Activated T-helper 1 cell treated with Interleukin-2 at 50 U/mL for 16 hours (primary cell): Measurements from ENCODE around the gene HMGN4.
"Not testable (repeated sequence)": the region's sequence is repeated elsewhere in the genome, so short reads cannot be mapped to it uniquely, and the experiment has no call there.

ENCODE experiments used
- DNase-seq: peaks from one replicate; pipeline ENCODE4 v3.0.0-alpha.2; 2020; ENCODE audit warnings: low read depth

Gene HMGN4

GRCh38 chr6:26522486-26523228, 15.5 kb upstream of the HMGN4 start:
- peak; percentile 4 for DNase-seq

GRCh38 chr6:26524314-26524713, 13.9 kb upstream of the HMGN4 start:
- DNase-seq: not testable (repeated sequence)

GRCh38 chr6:26524722-26525370, 13.3 kb upstream of the HMGN4 start:
- no peak for DNase-seq

GRCh38 chr6:26525838-26526237, 12.3 kb upstream of the HMGN4 start:
- no peak for DNase-seq

DNA sequence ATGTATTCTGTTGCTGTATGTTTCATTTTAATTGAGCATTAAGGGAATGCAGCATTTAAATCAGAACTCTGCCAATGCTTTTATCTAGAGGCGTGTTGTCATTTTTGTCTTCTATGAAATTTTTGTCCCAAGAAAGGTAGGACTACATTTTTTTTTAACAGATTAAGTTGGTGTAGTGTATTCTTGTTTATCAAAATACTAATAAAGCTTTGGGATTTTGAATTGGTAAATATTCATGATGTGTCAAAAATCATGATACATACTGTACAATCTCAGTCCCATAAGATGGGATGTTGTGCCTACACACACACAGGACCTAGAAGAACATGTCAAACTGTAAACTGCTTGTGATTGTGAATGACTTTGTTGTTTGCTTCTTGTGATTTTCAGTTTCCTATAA, 11.2 kb upstream of the HMGN4 start:
- no peak for DNase-seq

GRCh38 chr6:26530203-26530602, 8.0 kb upstream of the HMGN4 start:
- DNase-seq: no peak

GRCh38 chr6:26531897-26532296, 6.3 kb upstream of the HMGN4 start:
- DNase-seq: no peak

DNA sequence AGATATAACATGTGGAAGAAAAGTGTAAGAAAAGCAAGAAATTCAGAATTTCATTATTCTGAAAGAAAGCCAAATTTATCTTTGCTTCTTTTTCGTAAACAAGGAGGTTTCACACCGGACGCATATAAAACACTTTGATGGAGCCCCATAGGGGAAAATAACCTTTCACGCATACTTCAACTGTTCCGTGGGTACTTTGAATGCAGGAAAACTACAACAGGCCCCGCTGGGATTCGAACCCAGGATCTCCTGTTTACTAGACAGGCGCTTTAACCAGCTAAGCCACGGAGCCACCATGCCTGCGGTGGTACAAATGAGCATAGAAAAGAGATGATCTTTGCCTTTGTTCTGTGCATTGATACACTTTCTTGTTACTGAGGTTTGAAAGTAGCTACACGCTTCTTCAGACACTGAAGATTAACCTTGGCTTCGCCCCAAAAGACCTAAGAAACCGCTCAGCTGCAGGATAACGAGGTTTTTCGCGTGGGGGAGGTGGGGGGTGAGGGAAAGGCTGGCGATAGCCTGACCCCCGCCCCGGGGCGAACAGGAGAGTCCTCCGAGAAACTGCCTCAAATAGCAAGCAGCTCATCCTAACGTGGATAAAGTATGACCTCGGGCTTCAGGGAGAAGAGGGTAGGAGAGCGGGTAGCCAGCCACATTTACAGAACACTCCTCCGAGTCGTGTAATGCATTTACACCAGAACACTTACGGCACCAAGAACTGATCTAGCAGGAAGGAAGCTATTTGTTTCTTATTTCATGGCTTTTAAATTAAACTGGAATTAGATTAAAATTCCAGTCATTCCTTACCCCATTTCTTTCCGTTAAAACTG, 5.3 kb upstream of the HMGN4 start:
- peak; percentile 77 for DNase-seq

DNA sequence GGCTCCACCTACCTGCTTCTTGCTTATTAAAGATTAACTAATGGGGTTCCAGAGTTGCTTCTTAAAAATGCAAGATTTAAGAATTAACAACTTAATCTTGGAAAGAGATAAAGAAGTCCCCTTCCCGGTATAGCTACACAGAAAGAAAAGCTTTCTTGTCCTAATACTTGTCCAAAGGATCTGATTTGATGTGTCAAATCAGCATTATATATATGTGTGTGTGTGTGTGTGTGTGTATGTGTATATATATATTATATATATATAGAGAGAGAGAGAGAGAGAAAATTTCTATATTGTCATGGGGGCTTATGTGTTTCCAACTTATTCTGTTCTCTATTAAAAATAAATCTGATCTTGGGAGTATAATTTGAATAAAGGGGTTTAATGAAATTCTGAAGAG, 4.6 kb upstream of the HMGN4 start:
- no peak for DNase-seq

GRCh38 chr6:26534681-26535465, 3.3 kb upstream of the HMGN4 start:
- no peak for DNase-seq

DNA sequence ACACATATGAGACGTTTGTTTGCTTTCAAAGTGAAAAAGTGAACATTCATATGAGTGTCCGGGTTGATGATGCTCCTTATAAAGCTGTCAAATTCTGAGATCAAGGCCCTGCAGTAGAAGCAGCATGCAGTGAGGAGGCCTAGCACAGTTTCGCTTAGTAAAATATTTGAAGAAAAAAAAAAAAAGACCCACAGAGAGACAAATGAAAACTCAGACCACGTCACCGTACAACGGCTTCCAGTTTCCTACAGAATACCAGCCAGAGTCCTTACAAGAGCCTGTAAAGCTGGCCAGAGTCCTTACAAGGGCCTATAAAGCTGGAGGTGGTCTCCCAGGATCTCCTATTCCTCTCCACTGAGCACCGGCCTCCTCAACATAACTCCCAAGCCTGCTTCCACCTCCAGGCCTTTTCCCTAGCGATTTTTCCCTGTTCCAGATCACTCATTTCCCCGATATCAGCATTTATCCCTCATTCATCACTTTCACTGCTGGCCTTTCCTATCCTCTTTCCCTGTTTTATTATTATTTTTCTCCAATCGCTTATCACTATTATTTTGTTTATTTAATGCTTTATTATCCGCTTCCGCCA, 1.5 kb upstream of the HMGN4 start:
- no peak for DNase-seq

DNA sequence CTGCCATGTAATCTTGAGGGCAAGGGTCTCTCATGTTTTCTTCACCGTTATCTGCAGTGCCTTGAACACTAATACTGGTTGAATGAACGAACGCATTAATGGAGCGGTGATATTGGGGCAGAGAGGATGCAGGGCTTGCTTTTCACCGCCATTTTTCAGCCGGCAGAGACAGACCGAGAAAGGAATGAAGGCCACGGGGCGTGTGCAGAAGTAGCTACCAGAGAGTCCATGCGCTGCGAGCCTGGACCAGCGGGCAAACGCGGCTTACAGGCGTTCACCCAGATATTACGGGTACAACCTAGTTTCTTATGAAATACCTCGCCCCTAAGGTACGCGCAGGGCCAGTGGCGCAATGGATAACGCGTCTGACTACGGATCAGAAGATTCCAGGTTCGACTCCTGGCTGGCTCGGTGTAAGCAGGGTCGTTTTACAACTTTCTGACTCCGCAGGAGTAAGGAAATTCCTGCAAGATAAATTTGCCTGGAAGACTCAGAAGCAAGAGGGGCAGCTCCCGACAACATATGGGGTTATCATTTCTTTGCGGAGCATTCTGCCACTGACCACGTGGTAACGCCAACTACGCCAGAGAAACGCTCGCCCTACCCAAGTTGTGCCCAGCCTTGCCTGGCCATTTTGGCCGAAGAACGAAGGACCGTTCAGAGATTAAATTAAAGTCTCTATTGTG, 863 bp upstream of the HMGN4 start:
- peak; percentile 78 for DNase-seq

DNA sequence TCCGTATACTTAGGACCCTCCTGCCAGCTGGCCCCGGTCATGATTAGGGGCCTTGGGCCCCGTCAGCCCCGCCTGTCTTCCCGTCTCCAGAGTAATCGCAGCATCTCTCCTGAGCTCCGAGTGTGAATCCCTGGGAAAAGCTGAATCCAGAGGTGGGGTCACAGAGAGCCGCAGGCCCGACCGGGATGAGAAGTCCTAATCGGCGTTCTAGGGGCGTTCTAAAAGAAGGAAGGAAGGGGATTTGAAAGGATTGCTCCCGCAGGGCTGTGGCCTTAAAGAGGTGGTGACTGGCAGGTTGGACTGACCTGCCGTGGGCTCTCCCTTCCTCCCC, 371 bp downstream of the HMGN4 start:
- DNase-seq: no peak

DNA sequence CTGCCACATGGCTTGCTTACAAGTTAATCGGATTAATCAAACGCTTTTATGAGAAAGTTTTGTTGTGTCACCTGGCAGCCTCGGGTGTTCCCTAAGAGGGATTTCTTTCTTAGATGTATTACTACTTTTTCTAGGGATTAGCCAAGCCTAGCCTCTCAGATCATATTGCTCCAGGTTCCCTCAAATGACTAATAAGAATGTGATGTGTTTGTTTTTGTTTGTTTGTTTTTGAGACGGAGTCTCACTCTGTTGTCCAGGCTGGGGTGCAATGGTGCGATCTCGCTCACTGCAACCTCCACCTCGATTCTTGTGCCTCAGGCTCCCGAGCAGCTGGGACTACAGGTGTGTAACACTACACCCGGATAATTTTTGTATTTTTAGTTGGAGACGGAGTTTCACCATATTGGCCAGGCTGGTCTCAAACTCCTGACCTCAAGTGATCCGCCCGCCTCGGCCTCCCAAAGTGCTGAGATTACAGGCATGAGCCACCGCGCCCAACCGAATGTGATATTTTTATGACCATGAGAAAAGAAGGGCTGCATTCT, 977 bp downstream of the HMGN4 start:
- DNase-seq: no peak

- DNase-seq: no peak
Observed at GRCh38 chr6:26541579-26541978, 3.4 kb downstream of the HMGN4 start.

DNA sequence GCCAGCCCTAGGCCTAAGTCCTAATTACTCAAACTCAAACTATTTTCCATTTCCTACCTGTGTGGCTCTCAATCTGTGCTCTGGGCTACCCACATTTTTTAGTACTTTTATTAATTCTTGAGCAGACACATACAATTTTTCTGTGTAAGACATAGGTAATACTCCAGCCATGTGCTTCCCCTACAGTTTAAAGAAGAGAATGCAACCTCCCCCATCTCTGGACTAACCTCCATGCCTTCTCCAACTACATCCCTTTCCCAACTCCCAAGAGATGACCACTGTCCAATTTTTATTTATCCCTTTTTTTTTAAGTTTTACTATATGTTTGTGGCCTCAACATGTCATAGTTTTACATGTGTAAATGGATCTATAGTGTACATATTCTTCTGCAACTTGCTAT, 5.8 kb downstream of the HMGN4 start:
- no peak for DNase-seq

DNA sequence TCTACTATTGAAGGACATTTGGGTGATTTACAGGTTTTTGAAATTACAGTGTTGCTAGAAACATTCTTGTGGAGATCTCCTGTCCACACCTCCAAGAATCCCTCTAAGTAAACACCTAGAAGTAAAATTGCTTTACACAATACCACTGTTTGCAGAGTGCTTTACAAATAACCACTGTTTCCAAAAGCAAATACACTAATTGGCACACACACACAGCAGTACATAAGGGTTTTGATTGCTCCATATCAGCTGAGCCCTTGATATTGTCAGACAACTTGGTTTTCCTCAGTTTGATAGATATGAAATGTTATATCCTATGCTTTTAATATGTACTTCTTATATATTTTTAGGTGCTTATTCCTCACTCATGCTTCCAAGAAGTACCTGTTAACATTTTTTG, 6.3 kb downstream of the HMGN4 start:
- DNase-seq: no peak

GRCh38 chr6:26545627-26546026, 7.5 kb downstream of the HMGN4 start:
- DNase-seq: no peak

- DNase-seq: not testable (repeated sequence)
Observed at GRCh38 chr6:26547363-26547762, 9.2 kb downstream of the HMGN4 start.

DNA sequence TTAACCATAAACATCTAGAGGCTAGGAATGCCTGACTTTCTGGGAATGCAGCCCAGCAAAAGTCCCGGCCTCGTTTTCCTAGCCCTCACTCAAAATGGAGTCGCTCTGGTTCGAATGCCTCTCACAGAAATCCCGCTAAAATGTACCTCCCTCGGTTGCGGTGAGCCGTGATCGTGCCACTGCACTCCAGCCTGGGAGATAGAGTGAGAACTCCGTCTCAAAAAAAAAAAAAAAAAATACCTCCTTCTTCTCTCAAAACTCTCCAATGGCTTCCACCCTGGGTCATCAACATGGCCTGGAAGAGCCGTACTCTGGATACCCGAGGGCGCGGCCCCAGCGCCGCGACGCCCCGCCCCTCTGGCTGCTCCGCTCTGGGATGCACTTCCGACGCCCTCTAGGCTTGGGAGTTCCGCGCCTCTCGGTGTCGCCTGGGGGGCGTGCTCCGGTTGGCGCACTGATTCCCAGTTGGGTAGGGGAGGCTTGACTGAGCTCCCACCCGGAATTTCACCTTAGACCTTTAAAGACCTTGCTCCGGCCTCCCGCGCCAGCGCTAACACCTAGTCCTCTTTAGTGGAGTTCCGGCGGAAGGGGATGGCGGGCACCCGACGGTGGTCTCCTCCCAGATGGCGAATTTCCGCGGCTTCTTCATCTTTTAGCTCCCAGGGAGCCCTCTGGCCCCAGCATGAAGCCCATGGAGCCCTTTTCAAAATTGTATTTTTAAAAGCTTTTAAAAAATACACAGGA, 12.3 kb downstream of the HMGN4 start:
- peak; percentile 25 for DNase-seq
